ENCODE measurements around the gene IFNGR2.

DNA sequence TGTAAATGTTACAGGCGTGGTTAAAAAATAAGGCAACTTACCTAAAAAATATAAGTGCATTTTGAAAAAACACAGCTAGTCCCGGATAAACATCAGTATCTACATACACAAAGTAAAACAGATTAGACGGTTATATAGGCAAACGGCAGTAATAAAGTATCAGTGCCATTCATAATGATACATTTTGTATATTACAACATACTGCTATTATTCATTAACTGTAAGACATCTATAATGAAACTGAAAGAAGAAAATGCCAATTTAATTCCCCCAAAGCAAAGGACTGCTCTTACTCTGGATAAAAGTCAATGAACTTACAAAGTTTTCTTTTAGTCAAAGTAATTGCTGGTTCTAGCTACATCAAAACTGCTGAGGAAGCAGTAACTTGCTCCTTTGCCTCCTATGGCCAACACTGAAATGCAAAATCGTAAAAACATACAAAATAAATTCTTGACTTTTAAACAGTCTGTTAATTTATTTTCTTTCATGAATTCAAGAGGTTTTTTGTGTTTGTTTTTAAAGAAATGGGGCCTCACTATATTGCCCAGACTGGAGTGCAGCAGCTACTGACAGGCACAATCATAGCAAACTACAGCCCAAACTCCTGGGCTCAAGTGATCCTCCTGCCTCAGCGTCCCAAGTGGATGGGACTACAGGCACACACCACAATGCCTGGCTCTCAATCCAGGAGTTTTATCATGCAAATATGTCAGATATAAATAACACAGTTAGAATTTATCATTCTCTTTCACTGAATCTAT, 52.7 kb downstream of the IFNGR2 start:
- TF ChIP-seq, protein P1, sequence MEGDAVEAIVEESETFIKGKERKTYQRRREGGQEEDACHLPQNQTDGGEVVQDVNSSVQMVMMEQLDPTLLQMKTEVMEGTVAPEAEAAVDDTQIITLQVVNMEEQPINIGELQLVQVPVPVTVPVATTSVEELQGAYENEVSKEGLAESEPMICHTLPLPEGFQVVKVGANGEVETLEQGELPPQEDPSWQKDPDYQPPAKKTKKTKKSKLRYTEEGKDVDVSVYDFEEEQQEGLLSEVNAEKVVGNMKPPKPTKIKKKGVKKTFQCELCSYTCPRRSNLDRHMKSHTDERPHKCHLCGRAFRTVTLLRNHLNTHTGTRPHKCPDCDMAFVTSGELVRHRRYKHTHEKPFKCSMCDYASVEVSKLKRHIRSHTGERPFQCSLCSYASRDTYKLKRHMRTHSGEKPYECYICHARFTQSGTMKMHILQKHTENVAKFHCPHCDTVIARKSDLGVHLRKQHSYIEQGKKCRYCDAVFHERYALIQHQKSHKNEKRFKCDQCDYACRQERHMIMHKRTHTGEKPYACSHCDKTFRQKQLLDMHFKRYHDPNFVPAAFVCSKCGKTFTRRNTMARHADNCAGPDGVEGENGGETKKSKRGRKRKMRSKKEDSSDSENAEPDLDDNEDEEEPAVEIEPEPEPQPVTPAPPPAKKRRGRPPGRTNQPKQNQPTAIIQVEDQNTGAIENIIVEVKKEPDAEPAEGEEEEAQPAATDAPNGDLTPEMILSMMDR (IDR thresholded peaks at IDR 0.05), result no peak
- no peak for TF ChIP-seq POLR2A (IDR thresholded peaks at IDR 0.05)
